Neutrophil (primary cell): ENCODE measurements around the gene TANC2.
A peak's percentile ranks its signal among the peaks of the same experiment; 100 is the strongest.
"Not testable (repeated sequence)": the region's sequence is repeated elsewhere in the genome, so short reads cannot be mapped to it uniquely, and the experiment has no call there.

Experiments
- H3K27ac ChIP-seq: fragments of 200-600 bp; sonication (generic); 2 replicates; pipeline ENCODE4 v1.5.1; 2016; ENCODE audit warnings: mild to moderate bottlenecking, moderate library complexity
- H3K27me3 ChIP-seq: fragments of 200-600 bp; sonication (generic); 2 replicates; pipeline ENCODE4 v1.6.0; 2016; ENCODE audit warnings: mild to moderate bottlenecking
- H3K36me3 ChIP-seq: fragments of 200-600 bp; sonication (generic); 2 replicates; pipeline ENCODE4 v1.5.1; 2017
- H3K4me1 ChIP-seq, 2 experiments: fragments of 200-600 bp in 1 of 2; sonication (generic) in 1 of 2; 1 replicate in 1 of 2; 2 replicates in 1 of 2; pipeline versions ENCODE4 v1.5.1 to v1.6.1; 2013 to 2016; ENCODE audit warnings: low read depth in 1 of 2, low read length in 1 of 2, mild to moderate bottlenecking in 1 of 2, moderate library complexity in 1 of 2; ENCODE audit not compliant: control insufficient read depth in 1 of 2, insufficient read depth in 1 of 2
- H3K4me3 ChIP-seq, 2 experiments: fragments of 200-600 bp in 1 of 2; sonication (generic) in 1 of 2; 1 replicate in 1 of 2; 2 replicates in 1 of 2; pipeline ENCODE4 v1.5.1; 2013 to 2016; ENCODE audit warnings: low read depth in 1 of 2, low read length in 1 of 2, mild to moderate bottlenecking in 1 of 2, moderate library complexity in 1 of 2
- H3K9me3 ChIP-seq: fragments of 200-600 bp; sonication (generic); 2 replicates; pipeline ENCODE4 v1.5.1; 2016
- CTCF ChIP-seq: fragments of 200-600 bp; sonication (generic); IDR thresholded peaks from 2 replicates; pipeline ENCODE4 v1.5.1; 2016; ENCODE audit warnings: antibody characterized with exemption

Gene TANC2

DNA sequence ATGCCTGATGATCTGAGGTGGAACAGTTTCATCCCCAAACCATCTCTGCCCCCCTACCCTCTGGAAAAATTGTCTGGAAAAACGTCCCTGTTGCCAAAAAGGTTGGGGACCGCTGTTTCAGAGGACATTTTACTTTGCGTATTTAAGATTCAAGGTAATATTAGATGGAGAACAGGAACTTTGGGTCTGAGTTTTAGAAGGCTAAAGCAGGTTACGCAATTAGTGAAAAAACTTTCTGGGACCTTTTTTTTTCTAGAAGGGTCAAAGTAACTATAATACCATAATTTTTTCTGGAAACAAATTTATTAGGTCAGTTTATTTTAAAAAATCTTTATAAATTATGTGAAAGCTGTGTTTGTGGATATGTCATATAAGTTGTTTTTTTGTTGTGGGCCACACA, 5.8 kb downstream of the TANC2 start:
- TF ChIP-seq CTCF: no peak
- Histone ChIP-seq H3K9me3 (no peaks in the 10 kb centered on the region), H3K4me1 (peaks cover 24% of the 10 kb centered on the region in 2 experiments), H3K27me3 (no peaks in the 10 kb centered on the region), H3K4me3 (no peak overlapping the region), H3K36me3 (no peaks in the 10 kb centered on the region), H3K27ac (no peak overlapping the region)

DNA sequence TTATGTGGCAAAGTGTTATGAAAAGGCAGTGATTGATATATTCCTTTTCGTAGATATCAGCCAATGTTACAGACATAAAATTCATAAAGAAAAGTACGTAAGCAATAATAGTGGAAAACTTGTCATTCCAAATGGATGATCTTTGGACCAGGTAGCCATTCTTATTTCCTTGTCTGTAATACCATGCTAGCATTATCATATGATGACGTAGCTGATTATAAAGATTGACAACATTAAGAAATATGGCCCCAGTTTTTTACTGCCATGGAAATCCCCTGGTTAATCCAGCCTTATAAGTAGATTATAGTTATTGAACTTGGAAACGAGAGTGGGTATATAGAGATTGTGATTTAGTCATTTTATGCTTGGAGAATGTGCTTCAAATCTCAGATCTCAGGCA, 8.8 kb downstream of the TANC2 start:
- no peaks in the 10 kb centered on the region for H3K27me3 ChIP-seq
- no peaks in the 10 kb centered on the region for H3K9me3 ChIP-seq
- no peak for TF ChIP-seq CTCF
- no peak overlapping the region for H3K27ac ChIP-seq
- no peaks in the 10 kb centered on the region for H3K36me3 ChIP-seq
- H3K4me1 ChIP-seq: no peaks in the 10 kb centered on the region
- H3K4me3 ChIP-seq: no peak overlapping the region

DNA sequence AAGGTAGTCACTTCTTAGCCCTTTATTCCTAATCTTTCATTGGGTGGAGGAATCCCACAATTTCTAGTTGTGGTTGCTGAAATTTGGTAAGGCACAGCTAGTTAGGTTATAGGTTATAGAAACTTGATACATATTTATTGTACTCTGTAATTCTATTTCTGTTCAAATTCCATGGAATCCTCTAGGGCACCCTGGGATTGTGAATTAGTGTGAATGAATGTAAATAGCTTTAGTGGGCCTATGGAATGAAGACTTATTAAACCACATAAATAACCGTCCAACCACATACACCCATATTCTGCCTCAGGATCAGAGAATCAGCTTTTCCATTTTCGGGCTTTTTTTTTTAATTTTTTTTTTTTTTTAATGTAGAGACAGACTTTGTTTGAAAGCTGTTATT, 9.2 kb downstream of the TANC2 start:
- Histone ChIP-seq H3K27ac (no peak overlapping the region), H3K36me3 (no peaks in the 10 kb centered on the region), H3K4me3 (no peak overlapping the region), H3K9me3 (no peaks in the 10 kb centered on the region), H3K27me3 (no peaks in the 10 kb centered on the region), H3K4me1 (peaks cover 1 to 4% of the 10 kb centered on the region in 2 experiments)
- no peak for TF ChIP-seq CTCF

DNA sequence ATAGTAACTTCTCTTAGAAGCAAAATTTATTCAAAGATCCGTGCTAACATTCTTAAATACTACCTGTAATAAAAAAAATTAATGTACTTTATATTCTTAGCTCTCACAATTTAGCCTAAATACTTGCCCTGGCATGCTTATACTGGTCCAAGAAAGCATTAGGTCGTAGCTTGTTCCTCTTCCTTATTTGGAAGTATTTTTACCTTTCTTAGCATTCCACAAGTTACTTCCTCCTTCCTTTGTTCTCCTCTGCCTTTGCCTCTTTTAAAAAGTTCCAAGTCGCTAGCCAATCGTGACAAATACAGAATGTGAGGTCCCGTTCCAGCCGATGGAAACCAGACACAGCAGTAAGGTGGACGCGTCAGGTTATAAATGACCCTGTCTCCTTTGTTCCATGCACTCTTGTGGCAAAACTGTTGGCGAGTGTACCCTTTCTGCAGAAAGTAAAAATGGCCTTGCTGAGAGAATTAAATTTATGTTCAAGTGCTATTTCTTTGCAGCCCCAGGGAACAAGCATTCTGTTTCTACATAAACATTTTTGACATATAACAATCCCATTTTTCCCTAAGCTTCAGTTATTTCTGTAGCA, 10.7 kb downstream of the TANC2 start:
- H3K4me1 ChIP-seq: peaks cover 15 to 17% of the 10 kb centered on the region in 2 experiments
- H3K36me3 ChIP-seq, H3K9me3 ChIP-seq, H3K27me3 ChIP-seq, H3K4me3 ChIP-seq, H3K27ac ChIP-seq: not testable (repeated sequence)

GRCh38 chr17:62980842-62981241, 14.8 kb downstream of the TANC2 start:
- no peaks in the 10 kb centered on the region for H3K36me3 ChIP-seq
- no peak for TF ChIP-seq CTCF
- H3K4me1 ChIP-seq: peaks cover 15 to 17% of the 10 kb centered on the region in 2 experiments
- no peaks in the 10 kb centered on the region for H3K27me3 ChIP-seq
- H3K4me3 ChIP-seq: no peak overlapping the region
- H3K27ac ChIP-seq: peak overlapping the region; percentile 49
- H3K9me3 ChIP-seq: no peaks in the 10 kb centered on the region

DNA sequence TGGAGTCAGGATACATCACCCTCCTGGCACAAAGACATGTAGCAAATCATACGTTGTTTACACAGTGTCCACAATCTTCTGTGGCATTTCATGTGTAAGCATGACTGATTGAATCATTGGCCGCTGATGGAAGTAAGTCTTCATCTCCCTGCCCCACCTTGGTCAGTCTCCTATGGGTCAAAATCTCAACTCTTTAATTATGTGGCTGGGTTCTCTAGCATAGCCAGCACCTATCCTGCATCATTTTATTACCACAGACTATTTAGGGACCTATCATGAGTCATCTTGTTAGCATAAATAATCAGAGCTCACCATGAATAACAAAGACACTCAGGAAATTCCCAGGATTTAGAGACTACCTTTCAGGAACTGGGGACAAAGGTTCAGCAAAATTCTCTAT, 15.9 kb downstream of the TANC2 start:
- peak overlapping the region; percentile 49 for H3K27ac ChIP-seq
- H3K9me3 ChIP-seq: no peaks in the 10 kb centered on the region
- H3K4me1 ChIP-seq: peaks cover 15 to 17% of the 10 kb centered on the region in 2 experiments
- TF ChIP-seq CTCF: no peak
- H3K27me3 ChIP-seq: no peaks in the 10 kb centered on the region
- H3K4me3 ChIP-seq: no peak overlapping the region
- no peaks in the 10 kb centered on the region for H3K36me3 ChIP-seq
